ENCODE results near the gene PKP4.
"Not testable (repeated sequence)": the region's sequence is repeated elsewhere in the genome, so short reads cannot be mapped to it uniquely, and the experiment has no call there.

The PKP4 gene, protein sequence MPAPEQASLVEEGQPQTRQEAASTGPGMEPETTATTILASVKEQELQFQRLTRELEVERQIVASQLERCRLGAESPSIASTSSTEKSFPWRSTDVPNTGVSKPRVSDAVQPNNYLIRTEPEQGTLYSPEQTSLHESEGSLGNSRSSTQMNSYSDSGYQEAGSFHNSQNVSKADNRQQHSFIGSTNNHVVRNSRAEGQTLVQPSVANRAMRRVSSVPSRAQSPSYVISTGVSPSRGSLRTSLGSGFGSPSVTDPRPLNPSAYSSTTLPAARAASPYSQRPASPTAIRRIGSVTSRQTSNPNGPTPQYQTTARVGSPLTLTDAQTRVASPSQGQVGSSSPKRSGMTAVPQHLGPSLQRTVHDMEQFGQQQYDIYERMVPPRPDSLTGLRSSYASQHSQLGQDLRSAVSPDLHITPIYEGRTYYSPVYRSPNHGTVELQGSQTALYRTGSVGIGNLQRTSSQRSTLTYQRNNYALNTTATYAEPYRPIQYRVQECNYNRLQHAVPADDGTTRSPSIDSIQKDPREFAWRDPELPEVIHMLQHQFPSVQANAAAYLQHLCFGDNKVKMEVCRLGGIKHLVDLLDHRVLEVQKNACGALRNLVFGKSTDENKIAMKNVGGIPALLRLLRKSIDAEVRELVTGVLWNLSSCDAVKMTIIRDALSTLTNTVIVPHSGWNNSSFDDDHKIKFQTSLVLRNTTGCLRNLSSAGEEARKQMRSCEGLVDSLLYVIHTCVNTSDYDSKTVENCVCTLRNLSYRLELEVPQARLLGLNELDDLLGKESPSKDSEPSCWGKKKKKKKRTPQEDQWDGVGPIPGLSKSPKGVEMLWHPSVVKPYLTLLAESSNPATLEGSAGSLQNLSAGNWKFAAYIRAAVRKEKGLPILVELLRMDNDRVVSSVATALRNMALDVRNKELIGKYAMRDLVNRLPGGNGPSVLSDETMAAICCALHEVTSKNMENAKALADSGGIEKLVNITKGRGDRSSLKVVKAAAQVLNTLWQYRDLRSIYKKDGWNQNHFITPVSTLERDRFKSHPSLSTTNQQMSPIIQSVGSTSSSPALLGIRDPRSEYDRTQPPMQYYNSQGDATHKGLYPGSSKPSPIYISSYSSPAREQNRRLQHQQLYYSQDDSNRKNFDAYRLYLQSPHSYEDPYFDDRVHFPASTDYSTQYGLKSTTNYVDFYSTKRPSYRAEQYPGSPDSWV

DNA sequence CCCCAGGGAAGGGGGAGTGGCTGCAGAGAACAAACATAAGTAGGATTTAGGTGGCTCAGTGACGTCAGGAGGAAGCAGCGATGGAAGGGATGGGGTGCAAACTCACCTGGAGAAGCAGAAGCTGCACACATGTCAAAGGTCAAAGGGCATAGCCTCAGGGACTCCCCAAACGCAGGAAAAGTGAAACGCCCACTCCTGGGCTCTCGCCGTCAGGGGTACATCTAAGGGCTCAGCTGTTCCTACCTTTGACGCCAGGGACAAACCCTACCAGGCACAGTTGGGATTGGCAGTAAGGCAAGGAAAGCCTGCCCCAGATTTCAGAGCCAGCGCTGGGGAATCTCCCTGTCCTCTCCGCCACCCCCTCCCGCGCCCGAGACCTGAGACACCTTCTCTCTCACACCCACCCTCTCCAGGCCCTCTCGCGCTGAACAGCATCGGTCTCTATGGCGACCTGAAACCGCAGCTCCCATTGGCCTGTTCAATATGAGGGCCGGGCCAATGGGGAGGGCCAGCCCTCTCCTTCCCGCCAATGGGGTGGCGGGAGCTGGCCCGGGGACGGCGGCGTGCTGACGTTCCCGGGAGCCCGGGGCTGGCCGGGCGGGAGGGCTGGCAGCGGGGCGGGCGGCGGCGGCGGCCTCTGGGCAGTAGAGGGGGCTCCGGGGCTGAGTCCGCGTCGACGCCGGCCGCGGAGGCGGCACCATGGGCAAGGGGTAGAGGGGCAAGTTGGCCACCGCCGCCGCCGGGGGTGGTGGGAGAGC is at the start of gene PKP4, which contains the start of gene CCDC148:
TSS of gene PKP4 (plus strand) at position 644 of the 758 bp plus-strand sequence. CDS start 76,233 bp downstream, outside the sequence.
TSS of gene CCDC148 (minus strand) at position 445 of the 758 bp plus-strand sequence. CDS start at position 131, 314 bp downstream.
- DNase-seq = peak; percentile 77

DNA sequence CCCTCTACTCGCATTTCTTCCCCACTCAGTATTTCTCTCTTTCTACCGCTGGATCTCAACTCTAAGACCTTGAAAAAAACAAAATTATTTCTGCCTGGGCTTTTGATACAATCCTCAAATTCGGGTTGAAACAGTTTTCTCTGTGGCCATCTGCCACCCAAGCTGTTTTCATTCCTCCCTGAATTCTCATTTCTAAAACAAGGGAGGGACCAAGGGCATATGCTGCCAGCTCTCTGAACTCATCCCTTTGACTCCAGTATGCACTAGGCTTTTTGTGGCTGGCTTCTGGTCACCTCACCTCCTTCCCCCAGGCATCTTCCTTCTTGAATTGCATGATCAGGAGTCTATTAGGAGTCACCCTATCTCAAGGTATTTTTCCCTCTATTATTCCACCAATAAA is 49.7 kb upstream of the PKP4 start:
- no peak for DNase-seq

DNA sequence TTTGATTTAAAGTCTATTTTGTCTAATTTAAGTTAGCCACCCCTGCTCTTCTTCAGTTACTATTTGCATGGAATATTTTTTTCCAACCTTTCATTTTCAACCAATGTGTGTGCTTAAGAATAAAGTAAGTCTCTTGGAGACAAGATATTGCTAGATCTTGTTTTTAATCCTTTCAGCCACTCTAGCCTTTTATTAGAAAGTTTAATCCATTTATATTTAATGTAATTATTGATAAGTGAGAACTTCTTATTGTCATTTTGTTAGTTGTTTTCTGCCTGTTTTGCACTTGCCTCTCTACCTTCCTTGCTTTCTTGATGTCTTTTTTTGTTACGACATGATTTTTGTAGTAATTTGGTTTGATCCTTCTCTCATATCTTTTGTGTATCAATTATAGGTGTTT is 46.6 kb upstream of the PKP4 start:
- no peak for DNase-seq

GRCh38 chr2:158411748-158412147 is 45.0 kb upstream of the PKP4 start:
- no peak for DNase-seq

DNA sequence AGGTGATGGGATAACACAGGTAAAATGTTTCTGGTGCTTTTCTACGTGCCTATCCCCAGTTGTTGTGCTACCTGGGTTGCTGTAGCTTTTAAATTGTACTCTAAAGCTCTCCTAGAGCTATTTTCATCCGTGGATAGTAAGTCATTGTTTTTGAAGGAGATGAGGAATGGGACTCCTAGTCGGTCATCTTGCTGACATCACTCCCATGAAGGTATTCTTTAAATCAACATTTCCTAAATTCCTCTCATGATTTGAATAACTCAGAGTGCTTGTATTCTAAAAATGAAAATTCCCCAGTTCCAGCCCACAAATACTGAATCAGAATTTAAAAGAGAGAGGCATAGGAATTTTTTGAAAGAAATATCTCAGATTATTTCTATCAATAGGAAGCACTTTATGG is 44.5 kb upstream of the PKP4 start:
- DNase-seq = no peak

GRCh38 chr2:158413581-158413980 is 43.2 kb upstream of the PKP4 start:
- DNase-seq = no peak

DNA sequence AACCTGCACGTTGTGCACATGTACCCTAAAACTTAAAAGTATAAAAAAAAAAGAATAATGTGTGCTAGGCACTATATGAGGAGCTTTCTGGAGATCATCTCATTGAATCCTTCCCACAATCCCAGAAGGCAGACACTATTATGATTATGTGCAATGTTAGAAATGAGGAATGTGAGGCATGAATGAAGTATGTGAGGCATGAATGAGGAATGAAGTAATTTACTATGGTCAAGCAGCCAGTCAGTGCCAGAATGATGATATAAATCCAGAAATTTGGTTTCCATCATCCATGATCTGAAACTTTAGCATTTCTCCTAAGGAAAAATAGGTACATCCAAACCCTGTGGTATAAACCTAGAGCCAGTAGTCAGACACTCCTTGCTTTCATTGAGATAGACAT is 42.2 kb upstream of the PKP4 start:
- no peak for DNase-seq

GRCh38 chr2:158432117-158432516 is 24.6 kb upstream of the PKP4 start:
- no peak for DNase-seq

GRCh38 chr2:158433716-158434115 is 23.0 kb upstream of the PKP4 start:
- not testable (repeated sequence) for DNase-seq

DNA sequence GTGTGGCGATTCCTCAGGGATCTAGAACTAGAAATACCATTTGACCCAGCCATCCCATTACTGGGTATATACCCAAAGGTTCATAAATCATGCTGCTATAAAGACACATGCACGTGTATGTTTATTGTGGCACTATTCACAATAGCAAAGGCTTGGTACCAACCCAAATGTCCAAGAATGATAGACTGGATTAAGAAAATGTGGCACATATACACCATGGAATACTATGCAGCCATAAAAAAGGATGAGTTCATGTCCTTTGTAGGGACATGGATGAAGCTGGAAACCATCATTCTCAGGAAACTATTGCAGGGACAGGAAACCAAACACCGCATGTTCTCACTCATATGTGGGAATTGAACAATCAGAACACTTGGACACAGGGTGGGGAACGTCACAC is 17.7 kb upstream of the PKP4 start:
- DNase-seq = not testable (repeated sequence)

DNA sequence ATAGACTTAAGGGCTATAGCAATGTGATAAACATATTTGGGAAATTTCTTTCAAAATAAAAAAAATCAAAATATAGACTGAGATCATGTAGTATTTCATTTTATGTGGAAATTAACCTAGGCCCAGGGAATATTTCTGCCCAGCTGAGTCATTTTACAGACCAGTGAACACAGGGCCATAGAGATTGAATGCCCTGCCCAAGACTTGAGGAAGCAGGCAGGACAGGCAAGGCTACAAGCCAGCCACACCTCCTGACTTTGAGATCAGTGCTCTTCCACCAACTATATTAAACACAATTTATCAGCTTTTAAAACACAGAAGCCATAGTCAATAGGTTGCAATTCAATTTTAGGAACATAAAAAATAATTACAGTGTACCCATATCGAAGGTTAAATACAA is 13.1 kb upstream of the PKP4 start:
- DNase-seq = no peak

DNA sequence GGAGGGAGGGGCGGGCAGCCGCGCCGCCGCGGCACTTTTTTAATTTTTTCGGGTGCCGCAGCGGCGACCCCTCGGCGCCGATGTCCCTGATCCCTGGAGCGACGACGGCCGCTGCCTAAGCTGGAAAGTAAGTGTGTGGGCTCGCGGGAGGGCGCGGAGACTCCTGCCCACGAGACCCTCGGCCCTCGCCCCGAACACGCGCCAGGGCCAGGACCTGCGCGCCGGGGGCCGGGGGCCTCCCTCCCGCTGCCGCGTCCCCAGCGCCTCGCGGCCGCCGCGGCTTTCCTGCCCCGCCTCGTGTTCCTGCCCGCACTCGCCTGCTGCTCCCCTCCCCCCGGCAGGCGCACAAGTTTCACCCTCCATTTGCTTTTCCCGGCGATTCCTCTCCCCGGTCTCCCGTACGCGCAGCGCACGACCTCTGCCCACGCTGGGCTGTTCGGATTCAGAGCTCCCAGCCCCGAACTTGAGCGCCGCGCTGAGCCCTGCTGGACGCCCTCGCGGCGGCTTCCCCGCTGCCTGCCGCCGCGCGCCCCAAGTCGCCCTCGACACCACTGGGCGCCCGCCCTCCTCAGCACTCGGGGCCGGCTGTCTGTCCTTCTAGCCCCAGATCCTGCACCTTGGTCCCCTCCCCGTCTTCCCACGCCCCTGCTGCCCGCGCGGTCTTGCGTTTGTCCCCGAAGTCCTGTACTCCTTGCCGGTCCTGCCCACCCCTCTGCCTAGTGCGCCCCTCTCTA is 507 bp downstream of the PKP4 start:
- peak; percentile 12 for DNase-seq

DNA sequence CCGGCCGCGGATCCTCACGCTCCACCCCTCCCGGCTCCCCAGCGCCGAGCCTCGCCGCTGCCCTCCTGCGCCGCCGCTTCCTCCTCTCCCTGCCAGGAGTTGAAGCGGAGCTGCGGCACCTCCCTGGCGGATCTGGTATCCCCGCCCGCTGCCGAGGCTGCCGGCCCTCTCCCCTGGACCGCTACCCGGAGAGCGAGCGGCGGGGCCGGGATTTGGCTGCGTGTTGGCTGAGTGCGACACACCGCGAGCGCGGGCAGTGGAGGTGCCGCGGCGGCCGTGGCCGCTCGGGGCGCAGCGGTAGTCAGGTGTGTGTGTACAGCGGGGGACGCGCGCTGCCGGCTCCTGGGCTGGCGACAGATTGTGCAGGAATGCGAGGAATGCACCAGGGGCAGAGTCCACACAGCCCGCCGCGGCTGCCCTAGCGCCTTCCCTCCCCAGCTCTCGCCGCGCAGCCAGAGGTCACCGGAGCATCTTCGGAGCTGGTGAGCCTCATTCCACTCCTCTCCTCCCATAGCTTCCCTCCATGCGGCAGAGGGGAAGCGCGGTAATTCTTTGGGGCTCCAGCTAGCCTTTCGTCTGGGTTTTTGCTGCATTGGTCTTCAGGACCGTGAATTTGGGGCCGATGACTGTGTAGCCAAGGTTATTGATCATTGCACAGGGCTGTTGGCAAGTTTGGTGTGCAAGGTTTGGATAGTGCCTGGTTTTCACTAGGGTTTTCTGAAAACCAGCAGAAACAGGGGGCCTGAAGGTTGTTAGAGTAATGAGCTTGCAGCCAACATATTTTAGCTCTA is 1.3 kb downstream of the PKP4 start:
- DNase-seq = peak; percentile 15

- DNase-seq = no peak
Observed at GRCh38 chr2:158458617-158458920, 1.8 kb downstream of the PKP4 start.

- DNase-seq = no peak
Observed at GRCh38 chr2:158459161-158460003, 2.6 kb downstream of the PKP4 start.

DNA sequence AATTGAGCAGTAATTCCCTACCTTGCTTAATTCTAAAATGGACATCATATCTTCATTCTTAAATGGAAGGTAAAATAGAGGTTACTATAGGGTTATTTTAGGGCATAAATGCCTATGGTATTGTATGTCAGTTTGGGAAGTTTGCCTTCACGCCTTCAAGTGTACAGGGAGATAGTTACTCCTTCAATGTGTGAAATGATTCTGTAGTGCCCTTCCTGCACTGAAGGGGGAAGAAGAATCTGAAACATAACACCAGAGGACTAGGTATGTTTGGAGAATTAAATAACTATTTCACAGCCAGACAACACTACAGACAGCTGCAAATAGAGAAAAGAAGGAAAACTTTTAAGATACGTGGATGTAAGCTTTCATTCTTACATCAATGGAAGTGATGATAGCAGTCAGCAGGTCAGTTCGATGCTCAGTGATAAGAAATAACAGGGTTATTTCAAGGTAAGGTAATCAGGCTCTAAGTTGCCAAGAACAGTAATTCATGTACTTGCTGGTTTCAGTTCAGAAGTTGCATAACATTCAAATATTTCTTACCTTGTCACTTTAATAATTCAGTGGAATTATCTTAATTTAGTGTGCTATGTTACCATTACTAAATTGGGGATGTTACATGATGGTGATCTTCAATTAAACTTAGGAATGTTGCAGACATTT is 4.0 kb downstream of the PKP4 start:
- no peak for DNase-seq

GRCh38 chr2:158463496-158464095 is 6.8 kb downstream of the PKP4 start:
- no peak for DNase-seq

DNA sequence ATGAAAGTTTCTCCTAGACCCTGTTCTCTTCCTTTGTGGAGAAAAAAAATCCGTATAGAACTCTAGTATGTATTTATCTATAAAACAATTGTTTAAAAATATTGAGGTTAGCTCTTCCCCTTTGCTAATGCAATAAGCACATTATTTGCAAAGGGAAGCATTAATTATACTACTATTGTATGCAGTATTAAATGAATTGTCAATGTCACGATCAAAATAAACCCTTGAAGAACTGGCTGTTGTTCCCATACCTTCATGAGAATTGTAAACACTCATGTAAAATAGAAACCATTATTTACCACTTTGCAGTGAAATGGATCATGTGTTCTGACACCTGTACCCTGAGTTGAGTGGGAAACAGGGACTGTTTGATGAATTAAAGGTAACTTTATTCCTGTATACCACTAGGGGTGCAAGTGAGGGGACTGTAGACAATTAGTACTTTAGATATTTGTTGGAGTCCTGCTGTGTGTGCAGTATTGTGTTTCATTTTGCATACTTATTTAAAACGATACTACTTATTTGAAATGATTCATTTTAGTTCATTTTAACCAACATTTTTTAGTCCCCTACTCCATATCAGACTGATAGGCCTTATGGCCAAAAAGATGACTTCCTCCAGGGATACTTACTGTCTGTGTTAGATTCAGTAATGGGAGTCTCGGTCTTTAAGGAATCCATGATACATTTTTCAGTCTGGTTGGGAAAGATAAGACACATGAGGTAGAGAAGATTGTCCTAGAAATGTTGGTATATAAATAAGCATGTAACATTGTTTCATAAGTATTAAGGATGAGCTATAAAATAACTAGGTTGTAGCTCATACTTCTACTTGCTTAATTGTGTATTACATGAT is 7.9 kb downstream of the PKP4 start:
- no peak for DNase-seq

All from NCI-H2107 (cell line).